Measurements from ENCODE around the gene RAP1GAP2. TPM values are rescaled to one million over a fixed set of nuclear protein-coding genes. Genes with fewer than 3 reads are reported as not detected.
"Not testable (repeated sequence)": the region's sequence is repeated elsewhere in the genome, so short reads cannot be mapped to it uniquely, and the experiment has no call there.

Gene RAP1GAP2
- total RNA-seq, 2 experiments from 2014 or later = 9.4 to 11.0 TPM

GRCh38 chr17:3025421-3026124, 229.3 kb downstream of the RAP1GAP2 start:
- Mint-ChIP-seq H3K27ac (no peak overlapping the region), H3K4me3 (no peak overlapping the region), H3K36me3 (ENCODE audit: low read depth) (peaks cover 10% of the 10 kb centered on the region), H3K4me1 (ENCODE audit: low read depth) (no peaks in the 10 kb centered on the region), H3K9me3 (ENCODE audit: insufficient read depth) (peaks cover 13% of the 10 kb centered on the region), H3K27me3 (ENCODE audit: low read depth) (peaks cover 4% of the 10 kb centered on the region)
- ATAC-seq (no peak), DNase-seq (no peak)
- CTCF ChIA-PET = no interaction called here
- POLR2A ChIA-PET = no interaction called here

- DNase-seq (no peak), ATAC-seq (no peak)
- POLR2A ChIA-PET = no interaction called here
- H3K27ac Mint-ChIP-seq = no peak overlapping the region
- no peaks in the 10 kb centered on the region for H3K4me1 Mint-ChIP-seq (ENCODE audit: low read depth)
- peaks cover 4% of the 10 kb centered on the region for H3K27me3 Mint-ChIP-seq (ENCODE audit: low read depth)
- peaks cover 10% of the 10 kb centered on the region for H3K36me3 Mint-ChIP-seq (ENCODE audit: low read depth)
- H3K4me3 Mint-ChIP-seq = no peak overlapping the region
- CTCF ChIA-PET = no interaction called here
- H3K9me3 Mint-ChIP-seq (ENCODE audit: insufficient read depth) = peaks cover 8% of the 10 kb centered on the region
Measured at GRCh38 chr17:3026125-3026855, 230.1 kb downstream of the RAP1GAP2 start.

- DNase-seq (no peak), ATAC-seq (no peak)
- H3K36me3 Mint-ChIP-seq (ENCODE audit: low read depth) = peaks cover 7% of the 10 kb centered on the region
- peaks cover 4% of the 10 kb centered on the region for H3K27me3 Mint-ChIP-seq (ENCODE audit: low read depth)
- no peak overlapping the region for H3K4me3 Mint-ChIP-seq
- H3K27ac Mint-ChIP-seq = no peak overlapping the region
- H3K9me3 Mint-ChIP-seq (ENCODE audit: insufficient read depth) = peaks cover 4% of the 10 kb centered on the region
- H3K4me1 Mint-ChIP-seq (ENCODE audit: low read depth) = no peaks in the 10 kb centered on the region
- ChIA-PET POLR2A (no interaction called here), CTCF (no interaction called here)
Measured at GRCh38 chr17:3026856-3027751, 230.9 kb downstream of the RAP1GAP2 start.

- ChIA-PET CTCF (no interaction called here), POLR2A (no interaction called here)
- H3K9me3 Mint-ChIP-seq (ENCODE audit: insufficient read depth) = no peaks in the 10 kb centered on the region
- DNase-seq (no peak), ATAC-seq (no peak)
- no peaks in the 10 kb centered on the region for H3K4me1 Mint-ChIP-seq (ENCODE audit: low read depth)
- no peaks in the 10 kb centered on the region for H3K27me3 Mint-ChIP-seq (ENCODE audit: low read depth)
- H3K27ac Mint-ChIP-seq = no peak overlapping the region
- no peak overlapping the region for H3K4me3 Mint-ChIP-seq
- peaks cover 2% of the 10 kb centered on the region for H3K36me3 Mint-ChIP-seq (ENCODE audit: low read depth)
Measured at GRCh38 chr17:3027786-3028532, 231.7 kb downstream of the RAP1GAP2 start.

GRCh38 chr17:3029213-3029913, 233.1 kb downstream of the RAP1GAP2 start:
- Mint-ChIP-seq H3K4me1 (ENCODE audit: low read depth) (no peaks in the 10 kb centered on the region), H3K27me3 (ENCODE audit: low read depth) (no peaks in the 10 kb centered on the region), H3K9me3 (ENCODE audit: insufficient read depth) (no peaks in the 10 kb centered on the region), H3K36me3 (ENCODE audit: low read depth) (no peaks in the 10 kb centered on the region), H3K27ac (no peak overlapping the region), H3K4me3 (no peak overlapping the region)
- ATAC-seq (no peak), DNase-seq (no peak)
- ChIA-PET CTCF (no interaction called here), POLR2A (no interaction called here)

GRCh38 chr17:3030096-3030495, 233.9 kb downstream of the RAP1GAP2 start:
- Mint-ChIP-seq H3K4me1 (ENCODE audit: low read depth) (no peaks in the 10 kb centered on the region), H3K4me3 (no peak overlapping the region)
- POLR2A ChIA-PET = interaction anchor here (0.6 kb wide), 1 partner anchor 1112 kb away, joined by 3 read pairs; the partner anchor contains the start of gene ZZEF1

GRCh38 chr17:3030852-3031470, 234.7 kb downstream of the RAP1GAP2 start:
- CTCF ChIA-PET; H3K36me3 Mint-ChIP-seq (ENCODE audit: low read depth); DNase-seq: not testable (repeated sequence)

More at GRCh38 chr17:3030096-3030495, 233.9 kb downstream of the RAP1GAP2 start:
- Mint-ChIP-seq H3K27ac (no peak overlapping the region), H3K9me3 (ENCODE audit: insufficient read depth) (no peaks in the 10 kb centered on the region), H3K36me3 (ENCODE audit: low read depth) (no peaks in the 10 kb centered on the region), H3K27me3 (ENCODE audit: low read depth) (no peaks in the 10 kb centered on the region)
- ATAC-seq = no peak
- CTCF ChIA-PET = interaction anchor here (0.7 kb wide), 1 partner anchor 13 kb away, joined by 4 read pairs; no protein-coding TSS in a partner anchor
- DNase-seq = no peak

GRCh38 chr17:3032258-3033247, 236.3 kb downstream of the RAP1GAP2 start:
- H3K27me3 Mint-ChIP-seq (ENCODE audit: low read depth) = no peaks in the 10 kb centered on the region
- ChIA-PET CTCF (no interaction called here), POLR2A (no interaction called here)

More at GRCh38 chr17:3030852-3031470, 234.7 kb downstream of the RAP1GAP2 start:
- H3K27me3 Mint-ChIP-seq (ENCODE audit: low read depth); H3K4me1 Mint-ChIP-seq (ENCODE audit: low read depth); H3K4me3 Mint-ChIP-seq; ATAC-seq; H3K9me3 Mint-ChIP-seq (ENCODE audit: insufficient read depth); H3K27ac Mint-ChIP-seq: not testable (repeated sequence)
- POLR2A ChIA-PET = interaction anchor here (0.6 kb wide), 1 partner anchor 1112 kb away, joined by 3 read pairs; the partner anchor contains the start of gene ZZEF1

GRCh38 chr17:3033248-3033640, 237.0 kb downstream of the RAP1GAP2 start:
- CTCF ChIA-PET = no interaction called here
- no peaks in the 10 kb centered on the region for H3K9me3 Mint-ChIP-seq (ENCODE audit: insufficient read depth)
- no peak overlapping the region for H3K27ac Mint-ChIP-seq
- POLR2A ChIA-PET = no interaction called here
- H3K4me3 Mint-ChIP-seq = no peak overlapping the region
- H3K4me1 Mint-ChIP-seq (ENCODE audit: low read depth) = no peaks in the 10 kb centered on the region
- ATAC-seq (no peak), DNase-seq (no peak)
- no peaks in the 10 kb centered on the region for H3K27me3 Mint-ChIP-seq (ENCODE audit: low read depth)
- H3K36me3 Mint-ChIP-seq (ENCODE audit: low read depth) = no peaks in the 10 kb centered on the region

More at GRCh38 chr17:3032258-3033247, 236.3 kb downstream of the RAP1GAP2 start:
- Mint-ChIP-seq H3K36me3 (ENCODE audit: low read depth) (no peaks in the 10 kb centered on the region), H3K4me3 (no peak overlapping the region), H3K4me1 (ENCODE audit: low read depth) (no peaks in the 10 kb centered on the region), H3K27ac (no peak overlapping the region), H3K9me3 (ENCODE audit: insufficient read depth) (no peaks in the 10 kb centered on the region)
- DNase-seq (no peak), ATAC-seq (no peak)

All from activated CD8-positive, alpha-beta T cell treated with anti-CD3 and anti-CD28 coated beads, Interleukin-2, amount 10 ng/mL, durations not matched to agents 7 days and 5 days (primary cell).